ENCODE measurements around the gene NKTR.

NKTR gene

GRCh38 chr3:42660131-42660715 lies 59.7 kb downstream of the NKTR start:
- no peak for DNase-seq (ENCODE audit: insufficient read length, low spot score)

GRCh38 chr3:42660898-42661297 lies 60.4 kb downstream of the NKTR start:
- DNase-seq (ENCODE audit: insufficient read length, low spot score) = no peak
- no peak for FAIRE-seq

More at GRCh38 chr3:42660131-42660715, 59.7 kb downstream of the NKTR start:
- no peak for FAIRE-seq

- DNase-seq (ENCODE audit: insufficient read length, low spot score) (no peak), FAIRE-seq (no peak)
Measured at GRCh38 chr3:42661593-42662022, 61.1 kb downstream of the NKTR start.

- no peak for FAIRE-seq
Measured at GRCh38 chr3:42662037-42662812, 61.7 kb downstream of the NKTR start.

GRCh38 chr3:42662813-42663535 lies 62.5 kb downstream of the NKTR start:
- no peak for FAIRE-seq
- no peak for DNase-seq (ENCODE audit: insufficient read length, low spot score)

More at GRCh38 chr3:42662037-42662812, 61.7 kb downstream of the NKTR start:
- no peak for DNase-seq (ENCODE audit: insufficient read length, low spot score)

DNA sequence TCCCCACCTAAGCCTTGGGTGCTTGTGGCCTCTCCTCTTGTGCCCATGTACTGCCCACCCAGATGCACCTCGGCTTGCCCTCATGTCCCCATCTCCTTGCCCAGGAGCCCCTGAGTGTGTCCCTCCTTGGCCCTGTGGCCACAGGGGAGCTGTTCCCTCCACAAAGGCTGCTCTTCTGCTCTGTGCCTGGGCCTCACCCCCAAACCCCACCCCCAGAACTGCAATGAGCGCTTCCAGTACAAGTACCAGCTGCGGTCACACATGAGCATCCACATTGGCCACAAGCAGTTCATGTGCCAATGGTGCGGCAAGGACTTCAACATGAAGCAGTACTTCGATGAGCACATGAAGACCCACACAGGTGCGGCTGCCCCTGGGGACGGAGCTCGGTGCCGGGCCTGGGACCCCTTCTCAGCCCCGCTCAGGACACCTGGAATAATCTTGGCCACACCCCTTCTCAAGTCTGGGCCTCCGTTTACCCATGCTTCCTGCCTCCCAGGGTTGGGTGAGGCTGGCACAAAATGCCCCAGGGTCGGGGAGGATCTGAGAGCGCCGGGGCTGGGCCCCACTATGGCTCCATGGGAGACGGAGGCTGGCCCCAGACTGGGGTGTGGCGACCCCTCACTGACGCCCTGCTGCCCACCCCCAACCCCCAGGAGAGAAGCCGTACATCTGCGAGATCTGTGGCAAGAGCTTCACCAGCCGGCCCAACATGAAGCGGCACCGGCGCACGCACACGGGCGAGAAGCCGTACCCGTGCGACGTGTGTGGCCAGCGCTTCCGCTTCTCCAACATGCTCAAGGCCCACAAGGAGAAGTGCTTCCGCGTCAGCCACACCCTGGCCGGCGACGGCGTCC lies 63.3 kb downstream of the NKTR start:
- no peak for FAIRE-seq
- no peak for DNase-seq (ENCODE audit: insufficient read length, low spot score)

DNA sequence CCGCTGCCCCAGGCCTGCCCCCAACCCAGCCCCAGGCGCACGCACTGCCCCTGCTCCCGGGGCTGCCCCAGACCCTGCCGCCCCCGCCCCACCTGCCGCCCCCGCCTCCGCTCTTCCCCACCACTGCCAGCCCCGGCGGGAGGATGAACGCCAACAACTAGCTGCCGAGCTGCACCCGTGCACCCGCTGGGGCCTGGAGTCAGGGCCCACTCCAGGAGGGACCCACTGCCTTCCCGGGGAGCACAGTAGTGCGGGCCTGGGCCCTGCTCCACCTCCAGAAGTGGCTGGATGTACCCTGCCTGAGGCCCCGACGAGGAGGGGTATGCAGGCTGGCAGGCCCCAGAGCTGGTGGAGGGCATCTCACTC lies 63.9 kb downstream of the NKTR start:
- no peak for DNase-seq (ENCODE audit: insufficient read length, low spot score)

GRCh38 chr3:42665050-42665878 lies 64.8 kb downstream of the NKTR start:
- no peak for FAIRE-seq

More for the DNA sequence above, 63.9 kb downstream of the NKTR start:
- no peak for FAIRE-seq

GRCh38 chr3:42666022-42666421 lies 65.5 kb downstream of the NKTR start:
- FAIRE-seq (no peak), DNase-seq (ENCODE audit: insufficient read length, low spot score) (no peak)

More at GRCh38 chr3:42665050-42665878, 64.8 kb downstream of the NKTR start:
- DNase-seq (ENCODE audit: insufficient read length, low spot score) = no peak

DNA sequence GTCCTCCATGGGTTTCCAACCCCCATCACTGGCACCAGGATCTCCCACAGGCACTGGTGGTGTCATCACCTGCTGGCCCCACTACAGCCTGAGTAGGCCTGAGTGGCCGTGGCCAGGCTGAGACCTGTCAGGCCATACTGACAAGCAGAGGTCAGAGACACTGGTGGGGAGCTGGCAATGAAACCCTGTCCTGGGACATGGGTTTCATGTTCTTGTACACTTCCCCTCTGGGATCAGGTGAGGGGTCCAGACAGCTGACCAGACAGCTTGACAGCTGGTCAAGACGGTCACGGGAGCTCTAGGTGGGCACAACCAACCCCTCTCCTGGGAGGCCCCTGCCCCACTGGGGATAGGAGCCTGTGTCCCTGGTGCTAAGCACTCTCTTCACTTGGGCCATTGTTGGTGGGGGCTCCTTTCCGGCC lies 66.1 kb downstream of the NKTR start:
- DNase-seq (ENCODE audit: insufficient read length, low spot score) = no peak
- FAIRE-seq = no peak

DNA sequence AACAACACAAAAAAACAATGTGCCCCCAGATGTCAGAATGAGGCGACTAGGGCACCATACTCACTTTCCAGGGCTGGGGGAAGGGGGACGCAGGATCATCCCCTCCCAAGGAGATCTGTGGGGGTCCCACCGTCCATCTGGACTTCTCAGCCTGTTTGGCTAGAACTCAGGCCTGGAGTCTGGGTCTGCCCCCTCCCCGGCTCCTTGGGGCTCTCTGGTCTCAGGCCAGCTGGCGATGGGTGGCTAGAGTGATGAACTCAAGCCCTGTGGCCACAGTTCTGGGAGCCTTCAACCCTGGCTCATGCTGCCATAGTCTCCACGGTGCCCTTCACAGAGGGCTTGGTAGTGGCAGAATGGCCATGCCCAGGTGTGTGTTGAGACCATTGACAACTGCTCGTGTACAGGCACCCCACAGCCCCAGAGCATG lies 66.6 kb downstream of the NKTR start:
- no peak for DNase-seq (ENCODE audit: insufficient read length, low spot score)
- FAIRE-seq = no peak

GRCh38 chr3:42667523-42668412 lies 67.3 kb downstream of the NKTR start:
- FAIRE-seq (no peak), DNase-seq (ENCODE audit: insufficient read length, low spot score) (no peak)

GRCh38 chr3:42668413-42668760 lies 67.9 kb downstream of the NKTR start:
- FAIRE-seq (no peak), DNase-seq (ENCODE audit: insufficient read length, low spot score) (no peak)

GRCh38 chr3:42668793-42669217 lies 68.3 kb downstream of the NKTR start:
- no peak for FAIRE-seq
- DNase-seq (ENCODE audit: insufficient read length, low spot score) = no peak

DNA sequence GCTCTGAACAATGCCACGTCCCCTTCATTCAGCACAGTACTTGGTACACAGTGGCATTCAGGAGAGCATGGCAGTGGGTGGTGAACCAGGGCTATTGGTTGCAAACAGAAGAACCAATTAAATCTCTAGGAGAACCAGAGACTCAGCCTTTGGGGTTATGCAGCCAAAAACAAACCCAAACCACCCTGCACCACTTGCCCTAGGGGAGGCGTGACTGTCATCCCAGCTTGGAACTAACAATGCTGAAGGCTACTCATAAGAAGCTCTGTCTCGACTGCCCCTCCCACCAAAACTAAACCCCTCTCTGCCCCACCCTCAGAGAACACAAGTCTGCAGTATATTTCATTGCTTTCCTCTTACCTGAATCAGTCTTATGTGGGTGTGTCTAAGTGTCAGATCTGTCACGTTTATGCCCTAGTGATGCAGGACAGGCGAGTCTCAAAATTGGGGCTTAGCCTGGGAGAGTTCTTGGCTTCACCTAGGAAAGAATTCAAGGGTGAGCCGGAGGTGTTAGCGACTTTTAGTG lies 69.6 kb downstream of the NKTR start:
- no peak for FAIRE-seq
- no peak for DNase-seq (ENCODE audit: insufficient read length, low spot score)

DNA sequence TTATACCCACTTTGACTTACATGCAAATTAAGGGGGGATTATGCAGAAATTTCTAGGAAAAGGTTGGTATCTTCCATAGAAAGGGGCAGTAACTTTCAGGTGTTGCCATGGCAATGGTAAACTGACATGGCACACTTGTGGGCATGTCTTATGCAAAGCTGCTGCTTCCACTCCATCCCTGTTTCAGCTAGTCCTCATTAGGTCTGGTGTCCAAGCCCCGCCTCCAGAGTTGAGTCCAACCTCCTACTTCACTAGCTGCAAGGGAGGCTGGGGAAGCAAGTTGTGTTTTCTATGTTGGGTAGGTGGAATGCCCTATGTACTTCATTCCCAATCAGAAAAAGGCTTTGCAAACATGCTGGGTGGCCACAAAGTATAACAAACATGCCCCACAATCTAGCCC lies 70.2 kb downstream of the NKTR start:
- no peak for FAIRE-seq
- DNase-seq (ENCODE audit: insufficient read length, low spot score) = no peak

DNA sequence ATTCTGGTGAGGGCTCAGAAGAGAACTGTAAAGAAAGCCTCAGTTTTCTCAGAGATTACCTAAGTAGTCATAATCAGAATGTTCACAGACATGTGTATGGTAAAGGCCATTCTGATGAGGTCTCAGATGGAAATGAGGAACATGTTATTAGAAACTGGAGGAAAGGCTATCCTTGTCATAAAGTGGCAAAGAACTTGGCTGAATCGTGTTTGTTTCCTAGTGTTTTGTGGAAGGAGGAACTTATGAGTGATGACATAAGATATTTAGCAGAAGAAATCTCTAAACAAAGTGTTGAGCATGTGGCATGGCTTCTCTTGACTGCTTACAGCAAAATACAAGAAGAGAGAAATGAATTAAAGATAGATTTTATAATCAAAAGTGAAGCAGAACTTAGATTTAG lies 72.0 kb downstream of the NKTR start:
- no peak for FAIRE-seq
- no peak for DNase-seq (ENCODE audit: insufficient read length, low spot score)

DNA sequence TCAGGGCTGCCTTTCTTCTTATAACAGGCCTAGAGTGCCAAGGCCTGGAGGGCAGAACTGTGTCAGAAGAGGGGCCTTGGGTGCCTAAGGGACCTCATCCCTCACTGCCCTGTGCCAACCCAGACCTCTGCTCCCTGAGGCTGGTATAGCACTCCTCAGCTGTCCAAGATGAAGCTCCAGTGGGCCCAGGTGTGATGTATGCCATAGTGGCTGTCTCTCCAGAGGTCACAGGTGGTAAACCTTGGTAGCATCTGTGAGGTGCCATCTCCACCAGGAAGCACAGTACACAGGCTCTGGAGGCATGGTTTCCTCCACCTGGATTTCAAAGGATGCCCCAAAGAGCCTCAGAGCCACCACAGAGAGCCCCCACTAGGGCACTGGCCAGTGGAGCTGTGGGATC lies 72.6 kb downstream of the NKTR start:
- DNase-seq (ENCODE audit: insufficient read length, low spot score) (no peak), FAIRE-seq (no peak)

GRCh38 chr3:42674146-42674545 lies 73.7 kb downstream of the NKTR start:
- no peak for FAIRE-seq
- DNase-seq (ENCODE audit: insufficient read length, low spot score) = no peak
